Breast epithelium (tissue), 4 donors: Measurements from ENCODE around the gene TENM3. TPM values are rescaled to one million over a fixed set of nuclear protein-coding genes. Genes with fewer than 3 reads are reported as not detected.

Source experiments
- DNase-seq, 2 donors: peaks; one replicate each; pipeline ENCODE4 v3.0.0-alpha.2; 2019; ENCODE audit warnings: low spot score in 2 of 2
- H3K27ac ChIP-seq, 2 donors: fragments of 200-600 bp; sonication (generic) in 1 of 2; one replicate each; pipeline ENCODE4 v1.5.1; 2016 to 2019; ENCODE audit warnings: mild to moderate bottlenecking in 1 of 2
- H3K27me3 ChIP-seq, 2 donors: fragments of 200-600 bp; sonication (generic) in 1 of 2; one replicate each; pipeline versions ENCODE4 v1.5.1 to v1.6.0; 2017 to 2019; ENCODE audit warnings: control low read depth in 1 of 2, mild to moderate bottlenecking in 1 of 2
- H3K36me3 ChIP-seq: fragments of 200-600 bp; one replicate; pipeline ENCODE4 v1.5.1; 2019
- H3K4me1 ChIP-seq, 2 donors: fragments of 200-600 bp; sonication (generic); one replicate each; pipeline ENCODE4 v1.5.1; 2016 to 2019; ENCODE audit warnings: control low read depth in 1 of 2
- H3K4me3 ChIP-seq, 3 donors: fragments of 200-600 bp; sonication (generic); 1 replicate in 2 of 3; 2 replicates in 1 of 3; pipeline ENCODE4 v1.5.1; 2016 to 2019; ENCODE audit warnings: mild to moderate bottlenecking in 3 of 3, moderate library complexity in 2 of 3
- H3K9me3 ChIP-seq, 2 donors: fragments of 200-600 bp; sonication (generic) in 1 of 2; one replicate each; pipeline ENCODE4 v1.5.1; 2016 to 2019; ENCODE audit warnings: control low read depth in 1 of 2
- POLR2A ChIP-seq: fragments of 450-650 bp; IDR thresholded peaks from one replicate; pipeline ENCODE4 v1.6.1; 2016; ENCODE audit warnings: antibody characterized with exemption, mild to moderate bottlenecking, moderate library complexity
- POLR2AphosphoS5 ChIP-seq, 3 donors: sonication (generic); formaldehyde crosslinking; IDR thresholded peaks; one replicate each; pipeline ENCODE4 v1.6.1; 2017; ENCODE audit warnings: antibody characterized with exemption in 3 of 3
- intact Hi-C: fragments of 100-400 bp; cut with DNase I; formaldehyde crosslinking; loops from one replicate; pipeline ENCODE4 v1.15.1; 2023; ENCODE audit warnings: low total_unique reads
- total RNA-seq, 3 donors: library from RNA; depleted of rRNA; stranded (reverse); fragments of >200 nt; gene quantifications; one replicate each; pipeline ENCODE4 v1.1.0, GENCODE V29; 2016
- TF ChIP-seq, protein P1 (sequence below), 3 donors: fragments of 450-650 bp; IDR thresholded peaks; one replicate each; pipeline ENCODE4 v1.5.1; 2016 to 2017; ENCODE audit warnings: antibody characterized with exemption in 3 of 3, mild to moderate bottlenecking in 3 of 3, moderate library complexity in 3 of 3

TENM3 gene
- total RNA-seq, 3 donors from 2014 or later, result 4.6 to 30.6 (median 8.8) TPM

DNA sequence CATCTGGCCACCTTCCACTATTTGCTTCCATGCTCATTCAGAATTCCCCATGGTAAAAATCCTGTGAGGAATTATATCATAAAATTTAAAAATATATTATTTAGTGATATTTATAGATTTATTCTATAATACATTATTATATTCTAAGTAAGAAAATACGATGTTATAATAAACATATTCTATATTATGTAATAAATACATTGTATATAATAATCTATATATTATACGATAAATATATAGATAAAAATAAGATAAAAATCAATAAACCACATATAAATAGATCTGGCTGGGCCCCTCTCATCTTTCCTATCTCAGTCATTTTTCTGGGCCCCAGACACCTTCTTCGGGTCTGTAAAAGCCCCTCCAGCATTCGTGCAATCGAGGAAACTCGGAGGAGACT is 605.5 kb downstream of the TENM3 start:
- Histone ChIP-seq H3K27me3 (no peaks in the 10 kb centered on the region), H3K9me3 (peaks cover 7 to 12% of the 10 kb centered on the region in 2 donors), H3K36me3 (no peaks in the 10 kb centered on the region), H3K4me1 (no peaks in the 10 kb centered on the region), H3K4me3 (no peak overlapping the region), H3K27ac (no peak overlapping the region)
- intact Hi-C loops, result no loop called here
- TF ChIP-seq, protein P1, sequence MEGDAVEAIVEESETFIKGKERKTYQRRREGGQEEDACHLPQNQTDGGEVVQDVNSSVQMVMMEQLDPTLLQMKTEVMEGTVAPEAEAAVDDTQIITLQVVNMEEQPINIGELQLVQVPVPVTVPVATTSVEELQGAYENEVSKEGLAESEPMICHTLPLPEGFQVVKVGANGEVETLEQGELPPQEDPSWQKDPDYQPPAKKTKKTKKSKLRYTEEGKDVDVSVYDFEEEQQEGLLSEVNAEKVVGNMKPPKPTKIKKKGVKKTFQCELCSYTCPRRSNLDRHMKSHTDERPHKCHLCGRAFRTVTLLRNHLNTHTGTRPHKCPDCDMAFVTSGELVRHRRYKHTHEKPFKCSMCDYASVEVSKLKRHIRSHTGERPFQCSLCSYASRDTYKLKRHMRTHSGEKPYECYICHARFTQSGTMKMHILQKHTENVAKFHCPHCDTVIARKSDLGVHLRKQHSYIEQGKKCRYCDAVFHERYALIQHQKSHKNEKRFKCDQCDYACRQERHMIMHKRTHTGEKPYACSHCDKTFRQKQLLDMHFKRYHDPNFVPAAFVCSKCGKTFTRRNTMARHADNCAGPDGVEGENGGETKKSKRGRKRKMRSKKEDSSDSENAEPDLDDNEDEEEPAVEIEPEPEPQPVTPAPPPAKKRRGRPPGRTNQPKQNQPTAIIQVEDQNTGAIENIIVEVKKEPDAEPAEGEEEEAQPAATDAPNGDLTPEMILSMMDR (IDR thresholded peaks at IDR 0.05), result no peak
- TF ChIP-seq POLR2AphosphoS5 (IDR thresholded peaks at IDR 0.05) (no peak), POLR2A (no peak)
- no peak for DNase-seq
